ENCODE data around the gene PRSS35. TPM values are rescaled to one million over a fixed set of nuclear protein-coding genes. Genes with fewer than 3 reads are reported as not detected.

Gene PRSS35
- total RNA-seq, 1 donor from 2014 or later, result 3.7 TPM

DNA sequence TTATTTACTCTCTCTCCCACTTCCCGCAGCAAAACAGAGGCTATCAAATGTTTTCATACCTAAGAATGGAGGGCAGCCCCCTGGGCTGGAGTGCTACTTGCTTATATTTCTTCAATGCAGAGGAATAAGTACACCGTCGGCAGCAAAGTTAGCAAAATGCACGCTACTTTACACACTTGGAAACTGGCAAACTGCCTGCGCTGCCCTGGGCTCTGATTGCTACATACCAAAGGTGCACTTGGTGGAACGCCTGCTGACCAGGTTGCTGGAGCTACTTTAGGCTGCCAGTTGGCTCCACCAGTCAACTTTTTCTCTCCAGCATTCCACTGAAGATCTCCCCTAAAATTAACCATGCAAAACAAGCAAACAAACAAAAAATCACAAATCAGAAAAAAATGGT is 62.4 kb downstream of the PRSS35 start:
- Mint-ChIP-seq H3K4me3 (ENCODE audit: unreplicated experiment) (no peak overlapping the region), H3K27ac (ENCODE audit: unreplicated experiment) (no peak overlapping the region), H3K36me3 (ENCODE audit: low read depth, unreplicated experiment) (no peaks in the 10 kb centered on the region), H3K4me1 (ENCODE audit: low read depth, unreplicated experiment) (peaks cover 2% of the 10 kb centered on the region), H3K27me3 (ENCODE audit: low read depth, unreplicated experiment) (no peaks in the 10 kb centered on the region), H3K9me3 (ENCODE audit: unreplicated experiment) (peaks cover 3% of the 10 kb centered on the region)
- Histone ChIP-seq H3K27ac (ENCODE audit: low read depth, low read length) (no peak overlapping the region), H2AFZ (ENCODE audit: low read depth, low read length) (no peak overlapping the region), H3K79me2 (ENCODE audit: insufficient read depth, low read length) (no peaks in the 10 kb centered on the region), H3K9ac (ENCODE audit: low read length) (no peak overlapping the region), H3K9me3 (ENCODE audit: insufficient read depth, low read depth, low read length) (no peaks in the 10 kb centered on the region), H3K27me3 (ENCODE audit: insufficient read depth, low read length) (no peaks in the 10 kb centered on the region), H3K36me3 (ENCODE audit: insufficient read depth, low read length) (no peaks in the 10 kb centered on the region), H4K20me1 (ENCODE audit: insufficient read depth, low read length) (no peaks in the 10 kb centered on the region), H3K4me2 (ENCODE audit: low read length) (no peak overlapping the region), H3K4me1 (ENCODE audit: insufficient read depth, low read length) (no peaks in the 10 kb centered on the region), H3K4me3 (ENCODE audit: insufficient read depth, low read depth, low read length) (no peak overlapping the region)
- FAIRE-seq (no peak), DNase-seq (ENCODE audit: low read depth) (no peak)
- TF ChIP-seq, protein P1, sequence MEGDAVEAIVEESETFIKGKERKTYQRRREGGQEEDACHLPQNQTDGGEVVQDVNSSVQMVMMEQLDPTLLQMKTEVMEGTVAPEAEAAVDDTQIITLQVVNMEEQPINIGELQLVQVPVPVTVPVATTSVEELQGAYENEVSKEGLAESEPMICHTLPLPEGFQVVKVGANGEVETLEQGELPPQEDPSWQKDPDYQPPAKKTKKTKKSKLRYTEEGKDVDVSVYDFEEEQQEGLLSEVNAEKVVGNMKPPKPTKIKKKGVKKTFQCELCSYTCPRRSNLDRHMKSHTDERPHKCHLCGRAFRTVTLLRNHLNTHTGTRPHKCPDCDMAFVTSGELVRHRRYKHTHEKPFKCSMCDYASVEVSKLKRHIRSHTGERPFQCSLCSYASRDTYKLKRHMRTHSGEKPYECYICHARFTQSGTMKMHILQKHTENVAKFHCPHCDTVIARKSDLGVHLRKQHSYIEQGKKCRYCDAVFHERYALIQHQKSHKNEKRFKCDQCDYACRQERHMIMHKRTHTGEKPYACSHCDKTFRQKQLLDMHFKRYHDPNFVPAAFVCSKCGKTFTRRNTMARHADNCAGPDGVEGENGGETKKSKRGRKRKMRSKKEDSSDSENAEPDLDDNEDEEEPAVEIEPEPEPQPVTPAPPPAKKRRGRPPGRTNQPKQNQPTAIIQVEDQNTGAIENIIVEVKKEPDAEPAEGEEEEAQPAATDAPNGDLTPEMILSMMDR (IDR thresholded peaks at IDR 0.05; ENCODE audit: insufficient read depth, low read depth, low read length), result no peak
- no peak for TF ChIP-seq EZH2 (IDR thresholded peaks at IDR 0.05; ENCODE audit: insufficient read depth, low read length)

Other genes with a start within 250 kb of the PRSS35 start
- 34.5 and 38.5 TPM in 2 replicates for gene ME1, start 81.5 kb upstream of the PRSS35 start, total RNA-seq
- gene SNAP91, start 196.6 kb downstream of the PRSS35 start, total RNA-seq, result 0.24 and 0.27 TPM in 2 replicates

Data from astrocyte (in vitro differentiated cells and primary cell).